Endodermal cell (in vitro differentiated cells): ENCODE results near the gene HNRNPA1. TPM values are rescaled to one million over a fixed set of nuclear protein-coding genes. Genes with fewer than 3 reads are reported as not detected.

Experiments
- DNase-seq: peaks from one replicate; pipeline ENCODE4 v3.0.0-alpha.2; 2017
- H3K27ac ChIP-seq: 2 replicates; pipeline ENCODE4 v1.5.1; 2013; ENCODE audit warnings: mild to moderate bottlenecking, low read depth, low read length, moderate library complexity
- H3K27me3 ChIP-seq: 2 replicates; pipeline ENCODE4 v1.6.1; 2013; ENCODE audit warnings: mild to moderate bottlenecking, low read length, moderate library complexity; ENCODE audit not compliant: insufficient read depth, control insufficient read depth, poor library complexity, severe bottlenecking
- H3K36me3 ChIP-seq: 2 replicates; pipeline ENCODE4 v1.7.0; 2013; ENCODE audit warnings: mild to moderate bottlenecking, low read length, moderate library complexity; ENCODE audit not compliant: control insufficient read depth, insufficient read depth
- H3K4me1 ChIP-seq: one replicate; pipeline ENCODE4 v1.7.0; 2013; ENCODE audit warnings: low read length; ENCODE audit not compliant: control insufficient read depth, insufficient read depth
- H3K4me3 ChIP-seq: 2 replicates; pipeline ENCODE4 v1.5.1; 2013; ENCODE audit warnings: mild to moderate bottlenecking, low read length, moderate library complexity
- H3K9ac ChIP-seq: 2 replicates; pipeline ENCODE4 v1.6.1; 2013; ENCODE audit warnings: mild to moderate bottlenecking, low read length, moderate library complexity; ENCODE audit not compliant: poor library complexity, severe bottlenecking; ENCODE audit errors: extremely low read depth
- H3K9me3 ChIP-seq: 2 replicates; pipeline ENCODE4 v1.6.1; 2013; ENCODE audit warnings: mild to moderate bottlenecking, low read length, moderate library complexity; ENCODE audit not compliant: control insufficient read depth
- H3K27ac Mint-ChIP-seq: 2 replicates; pipeline ENCODE4 v1.8.0; 2020; ENCODE audit warnings: mixed read lengths
- H3K27me3 Mint-ChIP-seq: 2 replicates; pipeline ENCODE4 v1.8.0; 2021; ENCODE audit warnings: mild to moderate bottlenecking, mixed read lengths; ENCODE audit not compliant: insufficient read depth
- H3K36me3 Mint-ChIP-seq: 2 replicates; pipeline ENCODE4 v1.8.0; 2020; ENCODE audit warnings: low read depth, mixed read lengths
- H3K4me1 Mint-ChIP-seq: 2 replicates; pipeline ENCODE4 v1.8.0; 2020; ENCODE audit warnings: mixed read lengths
- H3K4me3 Mint-ChIP-seq: 2 replicates; pipeline ENCODE4 v1.8.0; 2020; ENCODE audit warnings: mild to moderate bottlenecking, moderate library complexity, mixed read lengths
- H3K9me3 Mint-ChIP-seq: 2 replicates; pipeline ENCODE4 v1.8.0; 2020; ENCODE audit warnings: mild to moderate bottlenecking, mixed read lengths
- CTCF ChIP-seq: fragments of 200-600 bp; sonication (generic); conservative IDR thresholded peaks from 2 replicates; pipeline ENCODE4 v1.5.0; 2021; ENCODE audit warnings: antibody characterized with exemption, mild to moderate bottlenecking
- WGBS, 2 experiments: methylation state at CpG; one replicate each; pipeline versions ENCODE4 v1.1.5 to v1.1.7; 2013; ENCODE audit warnings: missing lambda C conversion rate in 2 of 2, mixed read lengths in 1 of 2; ENCODE audit not compliant: insufficient coverage in 1 of 2, insufficient read length in 1 of 2; 5-methylcytosine and 5-hydroxymethylcytosine counted together
- total RNA-seq, 2 donors: library from RNA; stranded (reverse); fragmentation: NEBNext Ultra II Directional in 1 of 2; extraction: Animal tissue kit (Norgen Biotek cat#: 25700) in 1 of 2; gene quantifications; 2 replicates in 1 of 2; 3 replicates in 1 of 2; pipeline ENCODE4 v1.2.1, GENCODE V29; 2021

HNRNPA1 gene
- total RNA-seq, 2 donors from 2014 or later: 2,414 to 2,488 TPM

GRCh38 chr12:54276368-54276767 is 4.2 kb upstream of the HNRNPA1 start:
- H3K27me3 Mint-ChIP-seq: no peaks in the 10 kb centered on the region
- Histone ChIP-seq H3K36me3 (peaks cover 32% of the 10 kb centered on the region), H3K9me3 (no peaks in the 10 kb centered on the region), H3K4me1 (peaks cover 5% of the 10 kb centered on the region), H3K4me3 (no peak overlapping the region), H3K27me3 (no peaks in the 10 kb centered on the region), H3K27ac (no peak overlapping the region), H3K9ac (no peak overlapping the region)
- H3K4me1 Mint-ChIP-seq: peaks cover 13% of the 10 kb centered on the region
- H3K4me3 Mint-ChIP-seq: no peak overlapping the region
- H3K27ac Mint-ChIP-seq: peak overlapping the region; percentile 22
- 94 to 96% methylated on average over 3 of the region's 3 CpGs for WGBS, 2 experiments
- no peak for TF ChIP-seq CTCF
- no peak for DNase-seq
- no peaks in the 10 kb centered on the region for H3K9me3 Mint-ChIP-seq
- H3K36me3 Mint-ChIP-seq: peaks cover 31% of the 10 kb centered on the region

- Mint-ChIP-seq H3K36me3 (peaks cover 23% of the 10 kb centered on the region), H3K27ac (no peak overlapping the region), H3K4me1 (peaks cover 22% of the 10 kb centered on the region), H3K4me3 (no peak overlapping the region), H3K9me3 (no peaks in the 10 kb centered on the region), H3K27me3 (no peaks in the 10 kb centered on the region)
- no peaks in the 10 kb centered on the region for H3K27me3 ChIP-seq
- peaks cover 5% of the 10 kb centered on the region for H3K4me1 ChIP-seq
- WGBS, 2 experiments: 84 to 88% methylated on average over 2 to 4 of the region's 5 CpGs
- DNase-seq: peak; percentile 41
- H3K4me3 ChIP-seq: peak overlapping the region; percentile 94
- H3K9me3 ChIP-seq: no peaks in the 10 kb centered on the region
- peaks cover 35% of the 10 kb centered on the region for H3K36me3 ChIP-seq
- TF ChIP-seq CTCF: no peak
- H3K9ac ChIP-seq: peak overlapping the region; percentile 99
- no peak overlapping the region for H3K27ac ChIP-seq
These were observed 2.7 kb upstream of the HNRNPA1 start for GRCh38 chr12:54277823-54278276.

GRCh38 chr12:54279227-54279631 is 1.3 kb upstream of the HNRNPA1 start:
- peaks cover 32% of the 10 kb centered on the region for H3K4me1 Mint-ChIP-seq
- no peak overlapping the region for H3K27ac Mint-ChIP-seq

More at GRCh38 chr12:54279227-54279631, 1.3 kb upstream of the HNRNPA1 start:
- TF ChIP-seq CTCF: no peak
- DNase-seq: no peak
- no peaks in the 10 kb centered on the region for H3K27me3 ChIP-seq
- peaks cover 5% of the 10 kb centered on the region for H3K4me1 ChIP-seq
- Mint-ChIP-seq H3K27me3 (no peaks in the 10 kb centered on the region), H3K9me3 (no peaks in the 10 kb centered on the region), H3K36me3 (peaks cover 11% of the 10 kb centered on the region), H3K4me3 (no peak overlapping the region)
- peak overlapping the region; percentile 99 for H3K9ac ChIP-seq
- H3K9me3 ChIP-seq: no peaks in the 10 kb centered on the region
- peaks cover 35% of the 10 kb centered on the region for H3K36me3 ChIP-seq
- peak overlapping the region; percentile 82 for H3K27ac ChIP-seq
- H3K4me3 ChIP-seq: peak overlapping the region; percentile 94
- WGBS, 2 experiments: 0% methylated on average over 10 to 19 of the region's 19 CpGs
